Subcutaneous abdominal adipose tissue (tissue), 5 donors: ENCODE results near the gene CHRDL1.
A peak's percentile ranks its signal among the peaks of the same experiment; 100 is the strongest.

Experiments
- H3K27ac ChIP-seq: one replicate; pipeline ENCODE4 v1.7.0; 2013; ENCODE audit warnings: low read depth, mild to moderate bottlenecking, inconsistent platforms, low read length, moderate library complexity
- H3K27me3 ChIP-seq, 5 donors: one replicate each; pipeline ENCODE4 v1.7.0; 2013; ENCODE audit warnings: low read length in 5 of 5, inconsistent platforms in 1 of 5; ENCODE audit not compliant: control insufficient read depth in 5 of 5, insufficient read depth in 4 of 5
- H3K36me3 ChIP-seq, 5 donors: one replicate each; pipeline ENCODE4 v1.7.0; 2013; ENCODE audit warnings: low read length in 5 of 5; ENCODE audit not compliant: control insufficient read depth in 5 of 5, insufficient read depth in 5 of 5
- H3K4me1 ChIP-seq, 5 donors: one replicate each; pipeline ENCODE4 v1.7.0; 2013; ENCODE audit warnings: low read length in 5 of 5, mild to moderate bottlenecking in 3 of 5, moderate library complexity in 1 of 5; ENCODE audit not compliant: control insufficient read depth in 5 of 5, insufficient read depth in 5 of 5
- H3K4me3 ChIP-seq, 5 donors: one replicate each; pipeline ENCODE4 v1.7.0; 2013; ENCODE audit warnings: low read length in 5 of 5, low read depth in 1 of 5
- H3K9ac ChIP-seq, 5 donors: one replicate each; pipeline ENCODE4 v1.7.0; 2013; ENCODE audit warnings: low read length in 5 of 5, mild to moderate bottlenecking in 4 of 5, moderate library complexity in 3 of 5
- H3K9me3 ChIP-seq, 5 donors: one replicate each; pipeline ENCODE4 v1.7.0; 2013; ENCODE audit warnings: low read length in 5 of 5; ENCODE audit not compliant: control insufficient read depth in 5 of 5
- donor health status: healthy.
- donor health status: healthy.
- donor health status: healthy.
- donor health status: healthy.
- donor health status: healthy.

CHRDL1 gene

DNA sequence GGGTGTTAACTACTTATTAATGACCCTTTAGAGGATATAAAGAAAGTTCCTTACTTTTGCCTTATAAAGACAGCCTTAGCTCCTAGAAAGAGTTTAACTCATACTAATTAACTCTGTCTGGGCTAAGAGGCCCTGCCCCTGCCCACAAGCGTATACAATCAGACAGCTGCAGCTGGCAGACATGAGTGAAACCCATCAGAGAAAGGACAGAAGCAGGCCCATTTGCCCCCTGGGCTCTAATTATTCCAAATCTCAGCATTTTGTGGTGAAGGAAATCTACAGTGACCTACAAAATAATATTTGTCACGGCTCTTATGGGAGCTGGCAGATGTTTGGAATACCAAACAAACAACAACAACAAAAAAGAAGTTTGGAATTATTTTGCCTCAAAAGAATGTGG is 71.8 kb downstream of the CHRDL1 start:
- Histone ChIP-seq H3K4me1 (peaks cover 0 to 6% (median 0%) of the 10 kb centered on the region in 5 donors), H3K27me3 (no peaks in the 10 kb centered on the region), H3K9ac (no peak overlapping the region), H3K4me3 (no peak overlapping the region), H3K27ac (peak overlapping the region; percentile 26), H3K36me3 (peaks cover 0 to 11% (median 4%) of the 10 kb centered on the region in 5 donors), H3K9me3 (no peaks in the 10 kb centered on the region)

DNA sequence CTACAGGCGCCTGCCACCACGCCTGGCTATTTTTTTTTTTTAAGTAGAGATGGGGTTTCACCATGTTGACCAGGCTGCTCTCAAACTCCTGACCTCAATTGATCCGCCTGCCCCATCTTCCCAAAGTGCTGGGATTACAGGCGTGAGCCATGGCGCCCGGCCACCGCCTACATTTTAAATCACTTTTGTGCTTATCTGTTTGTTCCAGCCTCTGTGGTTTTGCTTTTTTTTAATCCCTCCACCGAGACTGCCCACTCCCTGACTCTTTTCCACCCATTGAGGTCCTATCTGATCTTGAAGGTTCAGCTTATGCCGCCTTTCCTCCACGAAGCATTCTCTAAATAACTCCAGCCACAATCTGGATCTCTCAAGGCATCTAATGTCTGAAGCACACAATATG is 73.5 kb downstream of the CHRDL1 start:
- peaks cover 0 to 16% (median 10%) of the 10 kb centered on the region in 5 donors for H3K36me3 ChIP-seq
- no peak overlapping the region for H3K4me3 ChIP-seq
- peaks cover 0 to 6% (median 0%) of the 10 kb centered on the region in 5 donors for H3K4me1 ChIP-seq
- H3K27ac ChIP-seq, result no peak overlapping the region
- no peaks in the 10 kb centered on the region for H3K9me3 ChIP-seq
- no peaks in the 10 kb centered on the region for H3K27me3 ChIP-seq
- H3K9ac ChIP-seq, result no peak overlapping the region

DNA sequence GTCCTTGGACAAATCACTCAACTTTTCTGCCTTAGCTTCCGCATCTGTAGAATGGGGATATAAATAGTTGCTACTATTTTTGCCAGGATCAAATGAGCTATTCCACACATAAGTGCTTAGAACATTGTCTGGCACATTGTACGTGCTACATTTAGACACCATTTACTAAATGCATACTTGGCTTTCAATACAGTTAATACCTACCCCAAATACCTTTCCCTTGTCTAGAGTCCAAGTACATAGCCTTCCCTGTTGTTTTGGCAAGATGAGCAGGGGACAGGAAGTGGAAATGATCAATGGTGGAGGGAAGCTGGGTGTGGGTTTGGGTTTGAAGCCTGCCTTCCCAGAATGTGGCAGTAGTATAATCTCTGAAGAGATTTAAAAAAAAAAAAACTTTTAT is 82.0 kb downstream of the CHRDL1 start:
- Histone ChIP-seq H3K27ac (no peak overlapping the region), H3K9ac (no peak overlapping the region), H3K4me3 (no peak overlapping the region), H3K9me3 (peaks cover 0 to 3% (median 0%) of the 10 kb centered on the region in 5 donors), H3K36me3 (peaks cover 0 to 27% (median 6%) of the 10 kb centered on the region in 5 donors), H3K27me3 (peaks cover 0 to 4% (median 2%) of the 10 kb centered on the region in 5 donors), H3K4me1 (no peaks in the 10 kb centered on the region)

GRCh38 chrX:110706446-110706845 is 89.2 kb downstream of the CHRDL1 start:
- H3K9ac ChIP-seq, result no peak overlapping the region
- H3K36me3 ChIP-seq, result peaks cover 0 to 7% (median 0%) of the 10 kb centered on the region in 5 donors
- H3K27ac ChIP-seq, result no peak overlapping the region
- peaks cover 0 to 4% (median 0%) of the 10 kb centered on the region in 5 donors for H3K9me3 ChIP-seq
- H3K4me1 ChIP-seq, result peaks cover 0 to 9% (median 0%) of the 10 kb centered on the region in 5 donors
- no peak overlapping the region for H3K4me3 ChIP-seq
- H3K27me3 ChIP-seq, result no peaks in the 10 kb centered on the region

GRCh38 chrX:110703641-110704040 is 92.0 kb downstream of the CHRDL1 start:
- peaks cover 3 to 10% (median 7%) of the 10 kb centered on the region in 5 donors for H3K36me3 ChIP-seq
- no peak overlapping the region for H3K9ac ChIP-seq
- H3K27ac ChIP-seq, result no peak overlapping the region
- peaks cover 0 to 6% (median 0%) of the 10 kb centered on the region in 5 donors for H3K27me3 ChIP-seq
- peaks cover 0 to 9% (median 0%) of the 10 kb centered on the region in 5 donors for H3K4me1 ChIP-seq
- H3K4me3 ChIP-seq, result no peak overlapping the region
- H3K9me3 ChIP-seq, result peaks cover 0 to 4% (median 0%) of the 10 kb centered on the region in 5 donors

DNA sequence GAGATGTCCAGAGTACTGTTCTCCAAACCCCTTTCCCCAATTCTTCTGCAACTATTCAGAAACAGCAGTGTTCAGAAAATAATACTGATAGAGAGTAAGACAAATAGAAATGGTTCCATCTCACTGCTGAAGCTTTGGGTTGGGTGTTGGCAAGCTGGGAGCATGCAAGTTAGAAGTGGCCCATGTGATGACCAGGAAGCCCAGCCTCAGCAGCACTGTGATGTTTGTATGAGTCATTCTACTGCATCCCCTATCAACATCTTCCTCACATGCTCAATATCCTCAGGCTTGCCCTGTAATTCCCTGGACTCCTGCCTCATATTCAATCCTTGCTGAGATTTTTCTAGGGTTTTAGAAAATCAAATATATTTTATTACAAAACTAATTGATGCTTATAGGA is 96.5 kb downstream of the CHRDL1 start:
- Histone ChIP-seq H3K4me1 (peaks cover 0 to 4% (median 0%) of the 10 kb centered on the region in 5 donors), H3K9me3 (no peaks in the 10 kb centered on the region), H3K36me3 (peaks cover 3 to 18% (median 7%) of the 10 kb centered on the region in 5 donors), H3K4me3 (no peak overlapping the region), H3K27ac (no peak overlapping the region), H3K27me3 (peaks cover 0 to 6% (median 0%) of the 10 kb centered on the region in 5 donors), H3K9ac (no peak overlapping the region)

- H3K27ac ChIP-seq, result no peak overlapping the region
- H3K27me3 ChIP-seq, result peaks cover 0 to 8% (median 0%) of the 10 kb centered on the region in 5 donors
- peaks cover 3 to 18% (median 7%) of the 10 kb centered on the region in 5 donors for H3K36me3 ChIP-seq
- H3K4me1 ChIP-seq, result peaks cover 0 to 6% (median 0%) of the 10 kb centered on the region in 5 donors
- H3K4me3 ChIP-seq, result no peak overlapping the region
- no peak overlapping the region for H3K9ac ChIP-seq
- no peaks in the 10 kb centered on the region for H3K9me3 ChIP-seq
Observed at GRCh38 chrX:110698696-110699095, 96.9 kb downstream of the CHRDL1 start.

DNA sequence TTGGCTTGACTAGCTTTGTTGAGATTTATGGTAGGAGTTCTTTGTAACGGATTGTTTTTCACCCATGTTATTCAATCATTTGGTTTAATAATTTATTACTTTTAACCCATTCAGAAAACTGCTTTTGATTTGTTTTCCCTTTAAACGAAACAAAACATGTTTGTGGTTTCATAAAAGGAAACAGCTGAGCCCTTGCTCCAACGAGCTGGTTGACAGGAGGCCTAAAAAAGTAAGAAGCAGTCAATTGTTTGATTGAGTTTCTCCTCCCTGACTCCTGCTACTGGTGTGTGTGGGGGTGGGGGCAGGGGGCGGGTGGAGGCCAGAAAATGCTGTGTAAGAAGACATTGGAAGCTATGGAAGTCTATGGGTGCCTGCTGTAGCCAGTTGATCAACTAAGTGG is 102.8 kb downstream of the CHRDL1 start:
- Histone ChIP-seq H3K9me3 (no peaks in the 10 kb centered on the region), H3K4me1 (peaks cover 0 to 6% (median 0%) of the 10 kb centered on the region in 5 donors), H3K36me3 (peaks cover 0 to 11% (median 5%) of the 10 kb centered on the region in 5 donors), H3K4me3 (no peak overlapping the region), H3K9ac (no peak overlapping the region), H3K27ac (no peak overlapping the region), H3K27me3 (peaks cover 0 to 4% (median 2%) of the 10 kb centered on the region in 5 donors)

DNA sequence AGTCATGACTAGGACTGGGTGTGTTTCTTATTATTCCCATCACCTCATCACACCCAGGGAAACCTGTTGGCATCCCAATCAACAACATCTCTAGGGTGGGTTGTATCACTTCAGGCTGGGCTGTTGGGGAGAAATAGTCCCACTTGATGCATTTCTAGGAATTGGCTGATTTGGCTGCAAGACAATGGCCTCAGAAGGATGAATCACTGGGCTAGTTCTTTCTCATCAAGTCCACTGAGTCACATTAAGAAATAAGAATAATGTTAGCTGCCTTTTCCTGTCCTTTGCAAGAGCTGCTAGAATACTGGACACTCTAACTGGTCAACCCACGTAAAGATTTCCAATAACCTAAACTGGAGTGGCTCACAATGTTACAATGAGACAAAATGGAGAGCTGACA is 104.2 kb downstream of the CHRDL1 start:
- Histone ChIP-seq H3K27ac (no peak overlapping the region), H3K36me3 (peaks cover 0 to 11% (median 6%) of the 10 kb centered on the region in 5 donors), H3K9ac (no peak overlapping the region), H3K27me3 (peaks cover 0 to 4% (median 2%) of the 10 kb centered on the region in 5 donors), H3K4me1 (peaks cover 0 to 6% (median 0%) of the 10 kb centered on the region in 5 donors), H3K9me3 (no peaks in the 10 kb centered on the region), H3K4me3 (no peak overlapping the region)

GRCh38 chrX:110684653-110685052 is 111.0 kb downstream of the CHRDL1 start:
- no peak overlapping the region for H3K4me3 ChIP-seq
- no peak overlapping the region for H3K9ac ChIP-seq
- H3K27ac ChIP-seq, result no peak overlapping the region
- H3K27me3 ChIP-seq, result peaks cover 0 to under 1% (median 0%) of the 10 kb centered on the region in 5 donors
- peaks cover 0 to 12% (median 6%) of the 10 kb centered on the region in 5 donors for H3K36me3 ChIP-seq
- H3K4me1 ChIP-seq, result no peaks in the 10 kb centered on the region
- no peaks in the 10 kb centered on the region for H3K9me3 ChIP-seq
